GM12878 (cell line): ENCODE measurements around the gene CYP4V2.

Experiments
- CEBPZ ChIP-seq: fragments of 150-350 bp; IDR thresholded peaks from 2 replicates; pipeline ENCODE4 v1.6.1; 2016; ENCODE audit warnings: low read depth, low read length
- CTCF ChIP-seq, 3 experiments: IDR thresholded peaks in 2 of 3; conservative IDR thresholded peaks in 1 of 3; 2 replicates each; pipeline ENCODE4 v1.5.1; 2011; ENCODE audit warnings: low read depth in 3 of 3, low read length in 3 of 3, mild to moderate bottlenecking in 3 of 3, control low read depth in 2 of 3, moderate library complexity in 2 of 3, inconsistent platforms in 1 of 3, mixed read lengths in 1 of 3; ENCODE audit not compliant: control insufficient read depth in 2 of 3, insufficient read depth in 1 of 3; ENCODE audit errors: extremely low read depth in 1 of 3
- EP300 ChIP-seq, 2 experiments: fragments of 150-350 bp in 1 of 2; IDR thresholded peaks; 2 replicates each; pipeline ENCODE4 v1.6.1; 2011 to 2012; ENCODE audit warnings: low read depth in 2 of 2, low read length in 2 of 2, borderline replicate concordance in 1 of 2, improper control_type of control experiment in 1 of 2, inconsistent platforms in 1 of 2; ENCODE audit not compliant: control insufficient read depth in 1 of 2
- NR2C2 ChIP-seq: IDR thresholded peaks from 2 replicates; pipeline ENCODE4 v1.6.1; 2011; ENCODE audit warnings: borderline replicate concordance, low read depth; ENCODE audit not compliant: control insufficient read depth, insufficient read length
- RAD21 ChIP-seq: IDR thresholded peaks from 2 replicates; pipeline ENCODE4 v1.6.1; 2011; ENCODE audit warnings: mild to moderate bottlenecking, low read depth, low read length, moderate library complexity; ENCODE audit not compliant: insufficient read depth
- RB1 ChIP-seq: fragments of 450-650 bp; formaldehyde crosslinking; IDR thresholded peaks from 2 replicates; pipeline ENCODE4 v1.6.1; 2017; ENCODE audit warnings: mild to moderate bottlenecking, borderline replicate concordance
- TBL1XR1 ChIP-seq: IDR thresholded peaks from 2 replicates; pipeline ENCODE4 v1.6.1; 2012; ENCODE audit warnings: low read depth, low read length, improper control_type of control experiment
- ZNF24 ChIP-seq: fragments of 450-650 bp; IDR thresholded peaks from 2 replicates; pipeline ENCODE4 v1.6.1; 2017; ENCODE audit warnings: antibody characterized with exemption, mild to moderate bottlenecking
- ZNF274 ChIP-seq: IDR thresholded peaks from one replicate; pipeline ENCODE4 v1.8.0; 2011; ENCODE audit not compliant: insufficient read length, insufficient read depth
- ZNF592 ChIP-seq: fragments of 450-650 bp; IDR thresholded peaks from 2 replicates; pipeline ENCODE4 v1.6.1; 2017; ENCODE audit warnings: mild to moderate bottlenecking, moderate library complexity
- ZZZ3 ChIP-seq: IDR thresholded peaks from 2 replicates; pipeline ENCODE4 v1.6.1; 2011; ENCODE audit warnings: low read depth; ENCODE audit not compliant: control insufficient read depth, insufficient read length

GRCh38 chr4:186228514-186228894, 37.1 kb downstream of the CYP4V2 start:
- TF ChIP-seq RB1 (no peak), CEBPZ (no peak), TBL1XR1 (no peak), EP300 (IDR thresholded peaks at IDR 0.05; ENCODE audit: borderline replicate concordance in 1 of 2, control insufficient read depth in 1 of 2, low read depth in 2 of 2, low read length in 2 of 2) (no peak), ZNF274 (no peak), ZZZ3 (no peak), ZNF24 (no peak), ZNF592 (no peak), CTCF (IDR thresholded peaks at IDR 0.05 in 2 of 3, conservative IDR thresholded peaks at IDR 0.05 in 1 of 3; ENCODE audit: control insufficient read depth in 2 of 3, extremely low read depth in 1 of 3, insufficient read depth in 1 of 3, low read depth in 3 of 3, low read length in 3 of 3) (no peak), NR2C2 (no peak), RAD21 (no peak)
